GM12873 (cell line): ENCODE measurements around the gene EDC3.

Experiments used
- TF ChIP-seq, protein P1 (sequence below): IDR thresholded peaks from 2 replicates; pipeline ENCODE4 v1.5.1; 2012; ENCODE audit warnings: low read depth, mild to moderate bottlenecking, moderate library complexity, low read length, control low read depth; ENCODE audit not compliant: insufficient read depth; ENCODE audit errors: missing control alignments

The EDC3 gene, protein sequence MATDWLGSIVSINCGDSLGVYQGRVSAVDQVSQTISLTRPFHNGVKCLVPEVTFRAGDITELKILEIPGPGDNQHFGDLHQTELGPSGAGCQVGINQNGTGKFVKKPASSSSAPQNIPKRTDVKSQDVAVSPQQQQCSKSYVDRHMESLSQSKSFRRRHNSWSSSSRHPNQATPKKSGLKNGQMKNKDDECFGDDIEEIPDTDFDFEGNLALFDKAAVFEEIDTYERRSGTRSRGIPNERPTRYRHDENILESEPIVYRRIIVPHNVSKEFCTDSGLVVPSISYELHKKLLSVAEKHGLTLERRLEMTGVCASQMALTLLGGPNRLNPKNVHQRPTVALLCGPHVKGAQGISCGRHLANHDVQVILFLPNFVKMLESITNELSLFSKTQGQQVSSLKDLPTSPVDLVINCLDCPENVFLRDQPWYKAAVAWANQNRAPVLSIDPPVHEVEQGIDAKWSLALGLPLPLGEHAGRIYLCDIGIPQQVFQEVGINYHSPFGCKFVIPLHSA

GRCh38 chr15:74695597-74696397 is at the start of gene EDC3:
Gene EDC3 (minus strand): TSS chr15:74696024. CDS start chr15:74675124, 20,900 bp downstream.
- TF ChIP-seq, protein P1, sequence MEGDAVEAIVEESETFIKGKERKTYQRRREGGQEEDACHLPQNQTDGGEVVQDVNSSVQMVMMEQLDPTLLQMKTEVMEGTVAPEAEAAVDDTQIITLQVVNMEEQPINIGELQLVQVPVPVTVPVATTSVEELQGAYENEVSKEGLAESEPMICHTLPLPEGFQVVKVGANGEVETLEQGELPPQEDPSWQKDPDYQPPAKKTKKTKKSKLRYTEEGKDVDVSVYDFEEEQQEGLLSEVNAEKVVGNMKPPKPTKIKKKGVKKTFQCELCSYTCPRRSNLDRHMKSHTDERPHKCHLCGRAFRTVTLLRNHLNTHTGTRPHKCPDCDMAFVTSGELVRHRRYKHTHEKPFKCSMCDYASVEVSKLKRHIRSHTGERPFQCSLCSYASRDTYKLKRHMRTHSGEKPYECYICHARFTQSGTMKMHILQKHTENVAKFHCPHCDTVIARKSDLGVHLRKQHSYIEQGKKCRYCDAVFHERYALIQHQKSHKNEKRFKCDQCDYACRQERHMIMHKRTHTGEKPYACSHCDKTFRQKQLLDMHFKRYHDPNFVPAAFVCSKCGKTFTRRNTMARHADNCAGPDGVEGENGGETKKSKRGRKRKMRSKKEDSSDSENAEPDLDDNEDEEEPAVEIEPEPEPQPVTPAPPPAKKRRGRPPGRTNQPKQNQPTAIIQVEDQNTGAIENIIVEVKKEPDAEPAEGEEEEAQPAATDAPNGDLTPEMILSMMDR: no peak

GRCh38 chr15:74742422-74742821 is 46.6 kb upstream of the EDC3 start:
- TF ChIP-seq, protein P1: no peak

DNA sequence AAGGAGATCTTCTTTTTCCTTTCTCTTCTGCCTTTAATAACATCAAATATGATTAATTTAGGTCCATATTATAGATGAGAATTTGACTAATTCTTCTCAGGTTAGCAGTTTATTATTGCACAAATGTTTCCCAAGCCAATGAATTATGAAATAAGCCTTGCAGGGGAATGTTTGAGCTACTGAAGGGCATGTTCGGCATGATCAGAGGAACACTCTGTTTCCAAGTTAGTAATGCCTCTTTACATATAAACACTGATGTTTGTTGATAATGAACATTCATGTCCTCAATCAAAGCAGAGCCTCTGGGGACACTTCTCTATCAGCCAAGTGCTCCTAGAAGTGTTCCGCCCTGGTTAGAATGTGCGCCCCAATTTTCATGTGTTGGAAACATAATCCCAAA is 39.5 kb upstream of the EDC3 start:
- TF ChIP-seq, protein P1: no peak

DNA sequence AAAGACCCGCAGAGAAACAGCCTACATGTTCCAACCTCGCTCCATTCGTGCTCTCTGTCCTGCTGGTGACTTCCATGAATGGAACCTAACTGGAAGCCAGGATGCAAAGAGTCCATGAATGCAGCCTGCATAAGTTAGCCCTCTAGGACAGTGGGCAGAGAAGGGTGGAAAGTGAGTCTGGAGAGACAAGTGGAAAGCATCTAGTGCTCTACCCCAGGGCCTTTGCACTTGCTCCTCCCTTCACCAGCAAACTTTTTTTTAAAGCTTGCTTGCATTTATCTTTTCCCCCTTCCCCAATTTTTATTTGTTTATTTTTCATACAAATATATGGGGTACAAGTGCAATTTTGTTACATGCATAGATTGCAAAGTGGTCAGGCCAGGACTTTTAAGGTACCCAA is 37.4 kb upstream of the EDC3 start:
- TF ChIP-seq, protein P1: no peak

GRCh38 chr15:74732846-74733245 is 37.0 kb upstream of the EDC3 start:
- TF ChIP-seq, protein P1: no peak

DNA sequence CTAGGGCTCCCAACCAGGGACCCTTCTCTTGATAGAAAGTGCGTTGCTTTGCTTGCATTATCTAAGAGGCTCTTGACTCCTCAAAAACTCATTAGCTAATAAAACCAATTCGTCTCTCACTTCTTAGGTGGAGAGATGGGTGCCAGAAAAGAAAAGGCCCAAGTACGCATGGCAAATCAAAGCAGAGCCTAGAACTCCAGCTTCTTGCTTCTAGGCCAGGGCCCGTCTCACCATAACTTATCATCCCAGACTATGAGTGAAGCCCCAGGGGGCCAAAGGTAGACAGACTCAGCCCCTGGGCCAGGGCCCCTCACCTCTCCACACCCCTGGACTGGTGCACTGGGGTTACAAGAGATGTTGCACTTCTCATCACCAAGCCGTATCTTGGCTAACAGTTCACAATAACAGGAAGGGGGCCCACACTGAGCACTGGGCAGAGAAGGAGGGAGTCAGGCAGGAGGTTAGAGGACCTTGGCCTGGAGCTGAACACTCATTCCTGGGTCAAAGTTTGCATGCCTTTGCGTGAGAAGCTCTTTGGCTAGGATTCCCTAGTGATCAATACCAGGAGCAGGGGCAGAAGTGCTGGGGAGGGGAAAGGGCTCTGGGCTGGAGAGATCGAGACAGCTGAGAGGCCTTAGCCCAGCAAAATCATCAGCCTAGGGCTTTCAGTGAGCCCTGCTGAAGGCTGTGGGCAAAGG is 34.9 kb upstream of the EDC3 start:
- TF ChIP-seq, protein P1: no peak
